WTC11 (cell line): Measurements from ENCODE around the gene ADGB. TPM values are rescaled to one million over a fixed set of nuclear protein-coding genes. Genes with fewer than 3 reads are reported as not detected.

Experiments
- ATAC-seq: fragments of 200-7000 bp; cut with Tn5 transposase; 2 replicates; pipeline ENCODE4 v1.10.0; 2021; ENCODE audit warnings: mild to moderate bottlenecking, moderate library complexity
- CTCF ChIA-PET: fragments of 300-600 bp; sonication (Branson Sonifier 250); formaldehyde crosslinking; loops from one replicate; lab custom pipeline; 2021; ENCODE audit warnings: antibody characterized with exemption; lab: Charles Lee
- POLR2A ChIA-PET: fragments of 350-600 bp; sonication (Branson Sonifier 250); formaldehyde crosslinking; loops from one replicate; lab custom pipeline; 2021; ENCODE audit warnings: antibody characterized with exemption; lab: Charles Lee
- DNase-seq: peaks from one replicate; pipeline ENCODE4 v3.0.0; 2021; ENCODE audit warnings: low spot score
- H3K27ac Mint-ChIP-seq: 2 replicates; pipeline ENCODE4 v1.8.0; 2021; ENCODE audit warnings: mixed read lengths
- H3K27me3 Mint-ChIP-seq: 2 replicates; pipeline ENCODE4 v1.8.0; 2021; ENCODE audit warnings: low read depth, mild to moderate bottlenecking, moderate library complexity, mixed read lengths
- H3K36me3 Mint-ChIP-seq: 2 replicates; pipeline ENCODE4 v1.8.0; 2021; ENCODE audit warnings: mixed read lengths
- H3K4me1 Mint-ChIP-seq: 2 replicates; pipeline ENCODE4 v1.8.0; 2022; ENCODE audit warnings: mixed read lengths
- H3K4me3 Mint-ChIP-seq: 2 replicates; pipeline ENCODE4 v1.8.0; 2021; ENCODE audit warnings: mild to moderate bottlenecking, moderate library complexity, mixed read lengths
- H3K9me3 Mint-ChIP-seq: 2 replicates; pipeline ENCODE4 v1.8.0; 2021; ENCODE audit warnings: mixed read lengths
- ATF1 ChIP-seq: sonication (generic); formaldehyde crosslinking; IDR thresholded peaks from 2 replicates; pipeline ENCODE4 v1.8.1; 2023; ENCODE audit warnings: mild to moderate bottlenecking, moderate library complexity, missing genetic modification reagents
- CBFB ChIP-seq: sonication (generic); formaldehyde crosslinking; IDR thresholded peaks from 2 replicates; pipeline ENCODE4 v1.8.1; 2022; ENCODE audit warnings: mild to moderate bottlenecking, low read depth, missing genetic modification reagents
- ESRRA ChIP-seq: sonication (generic); formaldehyde crosslinking; IDR thresholded peaks from 2 replicates; pipeline ENCODE4 v1.8.1; 2022; ENCODE audit warnings: mild to moderate bottlenecking, missing genetic modification reagents, borderline replicate concordance
- ETV6 ChIP-seq: sonication (generic); formaldehyde crosslinking; IDR thresholded peaks from 2 replicates; pipeline ENCODE4 v1.8.1; 2022; ENCODE audit warnings: mild to moderate bottlenecking, missing genetic modification reagents
- GTF2I ChIP-seq: fragments of 250-450 bp; sonication (Bioruptor Pico); conservative IDR thresholded peaks from 2 replicates; pipeline ENCODE4 v1.4.0; 2021; ENCODE audit warnings: mild to moderate bottlenecking
- HMGA2 ChIP-seq: fragments of 250-450 bp; sonication (Bioruptor Pico); IDR thresholded peaks from 2 replicates; pipeline ENCODE4 v1.4.0; 2021; ENCODE audit warnings: mild to moderate bottlenecking, moderate library complexity
- MXD4 ChIP-seq: fragments of 250-450 bp; sonication (Bioruptor Pico); IDR thresholded peaks from 2 replicates; pipeline ENCODE4 v1.8.0; 2021; ENCODE audit warnings: mild to moderate bottlenecking, moderate library complexity, borderline replicate concordance
- MYBL2 ChIP-seq: sonication (generic); formaldehyde crosslinking; IDR thresholded peaks from 2 replicates; pipeline ENCODE4 v1.8.1; 2023; ENCODE audit warnings: mild to moderate bottlenecking, moderate library complexity, missing genetic modification reagents
- NR2C2 ChIP-seq: sonication (generic); formaldehyde crosslinking; IDR thresholded peaks from 2 replicates; pipeline ENCODE4 v1.8.0; 2022; ENCODE audit warnings: mild to moderate bottlenecking, missing genetic modification reagents
- RORB ChIP-seq: fragments of 250-450 bp; sonication (Bioruptor Pico); IDR thresholded peaks from 2 replicates; pipeline ENCODE4 v1.9.0; 2021; ENCODE audit warnings: mild to moderate bottlenecking
- SMAD4 ChIP-seq: sonication (generic); formaldehyde crosslinking; IDR thresholded peaks from 2 replicates; pipeline ENCODE4 v1.8.0; 2022; ENCODE audit warnings: mild to moderate bottlenecking, missing genetic modification reagents
- TEAD1 ChIP-seq: sonication (generic); formaldehyde crosslinking; IDR thresholded peaks from 2 replicates; pipeline ENCODE4 v1.8.0; 2022; ENCODE audit warnings: mild to moderate bottlenecking, missing genetic modification reagents
- ZBTB21 ChIP-seq: sonication (generic); formaldehyde crosslinking; IDR thresholded peaks from 2 replicates; pipeline ENCODE4 v1.8.1; 2023; ENCODE audit warnings: mild to moderate bottlenecking, missing genetic modification reagents, borderline replicate concordance
- ZNF219 ChIP-seq: sonication (generic); formaldehyde crosslinking; IDR thresholded peaks from 2 replicates; pipeline ENCODE4 v1.8.0; 2023; ENCODE audit warnings: missing genetic modification reagents, mild to moderate bottlenecking, borderline replicate concordance
- ZNF263 ChIP-seq: sonication (generic); formaldehyde crosslinking; IDR thresholded peaks from 2 replicates; pipeline ENCODE4 v1.8.1; 2022; ENCODE audit warnings: low read depth, mild to moderate bottlenecking, moderate library complexity, missing genetic modification reagents
- total RNA-seq: library from RNA; stranded (reverse); gene quantifications from 3 replicates; pipeline ENCODE4 v1.2.3, GENCODE V29; 2021
- TF ChIP-seq, protein P1 (sequence below): sonication (generic); formaldehyde crosslinking; IDR thresholded peaks from 2 replicates; pipeline ENCODE4 v1.8.0; 2023; ENCODE audit warnings: mild to moderate bottlenecking, missing genetic modification reagents
- TF ChIP-seq, protein P2 (sequence below): sonication (generic); formaldehyde crosslinking; IDR thresholded peaks from 2 replicates; pipeline ENCODE4 v1.8.1; 2023; ENCODE audit warnings: mild to moderate bottlenecking, missing genetic modification reagents
- TF ChIP-seq, protein P3 (sequence below): sonication (generic); formaldehyde crosslinking; IDR thresholded peaks from 2 replicates; pipeline ENCODE4 v1.8.0; 2022; ENCODE audit warnings: mild to moderate bottlenecking, missing genetic modification reagents
- TF ChIP-seq, protein P4 (sequence below): sonication (generic); formaldehyde crosslinking; conservative IDR thresholded peaks from 2 replicates; pipeline ENCODE4 v1.8.1; 2023; ENCODE audit warnings: mild to moderate bottlenecking, low read depth, missing genetic modification reagents, moderate library complexity

ADGB gene
- total RNA-seq, 1 experiment from 2014 or later = not detected

DNA sequence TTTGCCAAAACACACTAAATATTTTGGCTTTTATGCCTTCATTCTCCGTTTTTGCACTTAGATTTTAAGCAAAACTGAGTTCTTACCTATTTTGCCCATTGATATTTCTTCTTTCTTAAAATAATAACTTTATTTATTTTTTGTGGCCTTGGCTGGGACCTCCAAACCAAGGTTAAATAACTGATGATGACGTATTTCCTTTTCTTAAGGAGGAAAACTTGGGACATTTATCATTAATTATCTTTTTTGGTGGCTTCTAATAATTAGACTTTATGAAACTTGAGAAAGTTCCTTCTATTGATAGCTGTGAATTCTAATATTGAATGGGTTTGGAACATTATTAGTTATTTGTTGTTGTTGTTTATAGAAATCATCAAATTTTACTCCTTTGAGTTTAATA is 154.5 kb downstream of the ADGB start (continued):
- TF ChIP-seq, protein P1, sequence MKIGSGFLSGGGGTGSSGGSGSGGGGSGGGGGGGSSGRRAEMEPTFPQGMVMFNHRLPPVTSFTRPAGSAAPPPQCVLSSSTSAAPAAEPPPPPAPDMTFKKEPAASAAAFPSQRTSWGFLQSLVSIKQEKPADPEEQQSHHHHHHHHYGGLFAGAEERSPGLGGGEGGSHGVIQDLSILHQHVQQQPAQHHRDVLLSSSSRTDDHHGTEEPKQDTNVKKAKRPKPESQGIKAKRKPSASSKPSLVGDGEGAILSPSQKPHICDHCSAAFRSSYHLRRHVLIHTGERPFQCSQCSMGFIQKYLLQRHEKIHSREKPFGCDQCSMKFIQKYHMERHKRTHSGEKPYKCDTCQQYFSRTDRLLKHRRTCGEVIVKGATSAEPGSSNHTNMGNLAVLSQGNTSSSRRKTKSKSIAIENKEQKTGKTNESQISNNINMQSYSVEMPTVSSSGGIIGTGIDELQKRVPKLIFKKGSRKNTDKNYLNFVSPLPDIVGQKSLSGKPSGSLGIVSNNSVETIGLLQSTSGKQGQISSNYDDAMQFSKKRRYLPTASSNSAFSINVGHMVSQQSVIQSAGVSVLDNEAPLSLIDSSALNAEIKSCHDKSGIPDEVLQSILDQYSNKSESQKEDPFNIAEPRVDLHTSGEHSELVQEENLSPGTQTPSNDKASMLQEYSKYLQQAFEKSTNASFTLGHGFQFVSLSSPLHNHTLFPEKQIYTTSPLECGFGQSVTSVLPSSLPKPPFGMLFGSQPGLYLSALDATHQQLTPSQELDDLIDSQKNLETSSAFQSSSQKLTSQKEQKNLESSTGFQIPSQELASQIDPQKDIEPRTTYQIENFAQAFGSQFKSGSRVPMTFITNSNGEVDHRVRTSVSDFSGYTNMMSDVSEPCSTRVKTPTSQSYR (CRISPR knock-in tag) = no peak
- TF ChIP-seq ZBTB21 (CRISPR knock-in tag) (no peak), ZNF219 (CRISPR knock-in tag) (no peak), GTF2I (no peak)

DNA sequence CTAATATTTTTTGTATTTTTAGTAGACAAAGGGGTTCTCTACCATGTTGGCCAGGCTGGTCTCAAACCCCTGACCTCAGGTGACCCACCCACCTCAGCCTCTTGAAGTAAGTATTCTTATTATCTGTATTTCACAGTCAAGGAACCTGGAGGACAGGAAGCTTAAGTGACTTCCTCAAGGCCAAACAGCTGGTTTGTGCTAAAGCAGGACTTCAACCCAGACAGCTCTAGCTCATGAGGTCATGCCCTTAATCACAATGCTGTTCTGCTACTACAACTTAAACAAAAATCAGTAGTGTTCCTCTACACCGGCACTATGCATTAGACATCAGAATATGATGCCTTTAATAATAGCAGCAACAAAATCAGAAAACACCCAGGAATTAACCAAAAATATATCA is 168.9 kb downstream of the ADGB start:
- Mint-ChIP-seq H3K9me3 (no peaks in the 10 kb centered on the region), H3K4me1 (no peaks in the 10 kb centered on the region), H3K27me3 (no peaks in the 10 kb centered on the region), H3K27ac (no peak overlapping the region), H3K4me3 (no peak overlapping the region), H3K36me3 (no peaks in the 10 kb centered on the region)
- CTCF ChIA-PET = no interaction called here
- no peak for TF ChIP-seq ZNF263 (CRISPR knock-in tag)
- no peak for TF ChIP-seq MXD4 (CRISPR knock-in tag)
- no peak for ATAC-seq
- DNase-seq = no peak
- POLR2A ChIA-PET = no interaction called here

DNA sequence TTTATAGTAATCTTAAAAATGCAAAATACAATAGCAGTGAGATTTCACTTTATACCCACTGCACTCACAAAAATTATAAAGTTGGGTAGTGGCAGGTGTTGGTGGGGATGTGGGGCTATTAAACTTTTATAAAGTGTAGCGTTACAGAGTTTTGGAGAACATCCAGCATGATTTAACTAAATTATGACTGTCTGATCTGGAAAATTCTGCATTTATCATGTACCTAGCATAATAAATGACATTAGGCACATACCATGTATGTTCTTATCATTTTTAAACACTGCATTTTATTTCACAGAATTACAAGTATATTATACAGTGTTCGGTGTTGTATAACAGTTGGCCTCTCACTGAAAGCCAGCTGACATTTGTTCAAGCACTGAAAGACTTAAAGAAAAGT is 169.9 kb downstream of the ADGB start:
- ATAC-seq = no peak
- no peaks in the 10 kb centered on the region for H3K36me3 Mint-ChIP-seq

More for the DNA sequence above, 169.9 kb downstream of the ADGB start:
- no peaks in the 10 kb centered on the region for H3K9me3 Mint-ChIP-seq
- H3K4me1 Mint-ChIP-seq = no peaks in the 10 kb centered on the region
- no peak overlapping the region for H3K27ac Mint-ChIP-seq
- DNase-seq = no peak
- ChIA-PET CTCF (no interaction called here), POLR2A (no interaction called here)
- H3K4me3 Mint-ChIP-seq = no peak overlapping the region
- TF ChIP-seq, protein P2, sequence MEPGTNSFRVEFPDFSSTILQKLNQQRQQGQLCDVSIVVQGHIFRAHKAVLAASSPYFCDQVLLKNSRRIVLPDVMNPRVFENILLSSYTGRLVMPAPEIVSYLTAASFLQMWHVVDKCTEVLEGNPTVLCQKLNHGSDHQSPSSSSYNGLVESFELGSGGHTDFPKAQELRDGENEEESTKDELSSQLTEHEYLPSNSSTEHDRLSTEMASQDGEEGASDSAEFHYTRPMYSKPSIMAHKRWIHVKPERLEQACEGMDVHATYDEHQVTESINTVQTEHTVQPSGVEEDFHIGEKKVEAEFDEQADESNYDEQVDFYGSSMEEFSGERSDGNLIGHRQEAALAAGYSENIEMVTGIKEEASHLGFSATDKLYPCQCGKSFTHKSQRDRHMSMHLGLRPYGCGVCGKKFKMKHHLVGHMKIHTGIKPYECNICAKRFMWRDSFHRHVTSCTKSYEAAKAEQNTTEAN (CRISPR knock-in tag) = no peak
- TF ChIP-seq MXD4 (CRISPR knock-in tag) (no peak), NR2C2 (CRISPR knock-in tag) (no peak), TEAD1 (CRISPR knock-in tag) (no peak), ZBTB21 (CRISPR knock-in tag) (no peak), HMGA2 (CRISPR knock-in tag) (no peak), RORB (CRISPR knock-in tag) (no peak), ESRRA (CRISPR knock-in tag) (no peak), ETV6 (CRISPR knock-in tag) (no peak), ATF1 (CRISPR knock-in tag) (no peak), MYBL2 (CRISPR knock-in tag) (no peak), SMAD4 (CRISPR knock-in tag) (no peak), CBFB (CRISPR knock-in tag) (no peak)
- TF ChIP-seq, protein P1 (CRISPR knock-in tag) = no peak
- TF ChIP-seq, protein P3, sequence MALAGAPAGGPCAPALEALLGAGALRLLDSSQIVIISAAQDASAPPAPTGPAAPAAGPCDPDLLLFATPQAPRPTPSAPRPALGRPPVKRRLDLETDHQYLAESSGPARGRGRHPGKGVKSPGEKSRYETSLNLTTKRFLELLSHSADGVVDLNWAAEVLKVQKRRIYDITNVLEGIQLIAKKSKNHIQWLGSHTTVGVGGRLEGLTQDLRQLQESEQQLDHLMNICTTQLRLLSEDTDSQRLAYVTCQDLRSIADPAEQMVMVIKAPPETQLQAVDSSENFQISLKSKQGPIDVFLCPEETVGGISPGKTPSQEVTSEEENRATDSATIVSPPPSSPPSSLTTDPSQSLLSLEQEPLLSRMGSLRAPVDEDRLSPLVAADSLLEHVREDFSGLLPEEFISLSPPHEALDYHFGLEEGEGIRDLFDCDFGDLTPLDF (CRISPR knock-in tag) = no peak
- TF ChIP-seq, protein P4, sequence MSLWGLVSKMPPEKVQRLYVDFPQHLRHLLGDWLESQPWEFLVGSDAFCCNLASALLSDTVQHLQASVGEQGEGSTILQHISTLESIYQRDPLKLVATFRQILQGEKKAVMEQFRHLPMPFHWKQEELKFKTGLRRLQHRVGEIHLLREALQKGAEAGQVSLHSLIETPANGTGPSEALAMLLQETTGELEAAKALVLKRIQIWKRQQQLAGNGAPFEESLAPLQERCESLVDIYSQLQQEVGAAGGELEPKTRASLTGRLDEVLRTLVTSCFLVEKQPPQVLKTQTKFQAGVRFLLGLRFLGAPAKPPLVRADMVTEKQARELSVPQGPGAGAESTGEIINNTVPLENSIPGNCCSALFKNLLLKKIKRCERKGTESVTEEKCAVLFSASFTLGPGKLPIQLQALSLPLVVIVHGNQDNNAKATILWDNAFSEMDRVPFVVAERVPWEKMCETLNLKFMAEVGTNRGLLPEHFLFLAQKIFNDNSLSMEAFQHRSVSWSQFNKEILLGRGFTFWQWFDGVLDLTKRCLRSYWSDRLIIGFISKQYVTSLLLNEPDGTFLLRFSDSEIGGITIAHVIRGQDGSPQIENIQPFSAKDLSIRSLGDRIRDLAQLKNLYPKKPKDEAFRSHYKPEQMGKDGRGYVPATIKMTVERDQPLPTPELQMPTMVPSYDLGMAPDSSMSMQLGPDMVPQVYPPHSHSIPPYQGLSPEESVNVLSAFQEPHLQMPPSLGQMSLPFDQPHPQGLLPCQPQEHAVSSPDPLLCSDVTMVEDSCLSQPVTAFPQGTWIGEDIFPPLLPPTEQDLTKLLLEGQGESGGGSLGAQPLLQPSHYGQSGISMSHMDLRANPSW (CRISPR knock-in tag) = no peak
- H3K27me3 Mint-ChIP-seq = no peaks in the 10 kb centered on the region
